HepG2 (cell line): ENCODE data around the gene ACSL1. TPM values are rescaled to one million over a fixed set of nuclear protein-coding genes. Genes with fewer than 3 reads are reported as not detected.

Source experiments
- ATAC-seq: fragments of 200-7000 bp; cut with Tn5 transposase; 3 replicates; pipeline ENCODE4 v1.9.1; 2020; ENCODE audit warnings: mild to moderate bottlenecking, moderate library complexity
- BruUV-seq: library from RNA; stranded (reverse); fragments of 400-500 nt; replicated peaks from 2 replicates; lab custom pipeline; 2021; lab: Mats Ljungman, UMichigan
- CTCF ChIA-PET: fragments of 300-600 bp; formaldehyde crosslinking; extraction: SDS; loops from one replicate; lab custom pipeline; 2021; ENCODE audit warnings: low total read pairs, inconsistent platforms, low intra/inter-chr PET ratio; lab: Yijun Ruan, JAX
- POLR2A ChIA-PET: fragments of 350-600 bp; sonication (Branson Sonifier 250); formaldehyde crosslinking; loops from one replicate; lab custom pipeline; 2020; ENCODE audit warnings: antibody characterized with exemption, inconsistent platforms; lab: Yijun Ruan, JAX
- DNase-seq: peaks from one replicate; pipeline ENCODE4 v3.0.0-alpha.2; 2015; ENCODE audit warnings: low spot score
- FAIRE-seq: peaks from 3 replicates; lab custom pipeline; 2011; peaks lifted over from hg19 to GRCh38; lab: Jason Lieb, UNC
- H2AFZ ChIP-seq: one replicate; pipeline ENCODE4 v1.6.1; 2011; ENCODE audit warnings: low read length, inconsistent platforms
- H3K27ac ChIP-seq: fragments of 300-600 bp; 3 replicates; pipeline ENCODE4 v1.8.0; 2011; ENCODE audit warnings: mixed run types, mild to moderate bottlenecking, mixed read lengths, low read length, inconsistent platforms; ENCODE audit not compliant: insufficient read depth; ENCODE audit errors: extremely low read length
- H3K27me3 ChIP-seq, 2 experiments: fragments of 200-600 bp in 1 of 2; 2 replicates in 1 of 2; 3 replicates in 1 of 2; pipeline versions ENCODE4 v1.6.0 to v1.8.0; 2011; ENCODE audit warnings: low read length in 2 of 2, mild to moderate bottlenecking in 2 of 2, moderate library complexity in 2 of 2, inconsistent platforms in 1 of 2; ENCODE audit not compliant: insufficient read depth in 2 of 2, control insufficient read depth in 1 of 2
- H3K36me3 ChIP-seq, 2 experiments: fragments of 200-600 bp in 1 of 2; replicated peaks in 1 of 2; 2 replicates in 1 of 2; 3 replicates in 1 of 2; pipeline versions ENCODE4 v1.5.1 to v1.8.0; 2011; ENCODE audit warnings: low read length in 2 of 2, inconsistent platforms in 1 of 2; ENCODE audit not compliant: insufficient read depth in 2 of 2, control insufficient read depth in 1 of 2
- H3K4me1 ChIP-seq: 2 replicates; pipeline ENCODE4 v1.5.1; 2012; ENCODE audit warnings: low read length, inconsistent platforms; ENCODE audit not compliant: insufficient read depth
- H3K4me2 ChIP-seq: 2 replicates; pipeline ENCODE4 v1.6.0; 2011; ENCODE audit warnings: low read depth, low read length, inconsistent platforms
- H3K4me3 ChIP-seq, 3 experiments: fragments of 200-600 bp in 1 of 3; sonication (generic), shearing (Covaris generic) in 1 of 3; replicated peaks in 1 of 3; 2 replicates each; pipeline ENCODE4 v1.5.1; 2011 to 2016; ENCODE audit warnings: low read length in 3 of 3, inconsistent platforms in 2 of 3, low read depth in 2 of 3, mild to moderate bottlenecking in 2 of 3, control low read depth in 1 of 3, mixed read lengths in 1 of 3; ENCODE audit not compliant: insufficient read depth in 1 of 3
- H3K79me2 ChIP-seq: one replicate; pipeline ENCODE4 v1.6.1; 2011; ENCODE audit warnings: low read length, inconsistent platforms; ENCODE audit not compliant: insufficient read depth
- H3K9ac ChIP-seq: 2 replicates; pipeline ENCODE4 v1.6.0; 2011; ENCODE audit warnings: mild to moderate bottlenecking, low read depth, low read length, inconsistent platforms; ENCODE audit not compliant: insufficient read depth
- H3K9me3 ChIP-seq: 2 replicates; pipeline ENCODE4 v1.5.1; 2012; ENCODE audit warnings: mild to moderate bottlenecking, low read length
- H4K20me1 ChIP-seq: 2 replicates; pipeline ENCODE4 v1.6.0; 2011; ENCODE audit warnings: inconsistent platforms, mild to moderate bottlenecking, low read length, moderate library complexity; ENCODE audit not compliant: insufficient read depth
- KLF12 ChIP-seq: sonication (generic); formaldehyde crosslinking; IDR thresholded peaks from 2 replicates; pipeline ENCODE4 v1.4.0; 2020; ENCODE audit warnings: missing genetic modification reagents, borderline replicate concordance
- MYPOP ChIP-seq: sonication (generic); formaldehyde crosslinking; IDR thresholded peaks from 2 replicates; pipeline ENCODE4 v1.8.1; 2023; ENCODE audit warnings: mild to moderate bottlenecking, moderate library complexity, missing genetic modification reagents
- NR2F2 ChIP-seq: IDR thresholded peaks from 2 replicates; pipeline ENCODE4 v1.6.1; 2012; ENCODE audit warnings: low read depth, inconsistent platforms, borderline replicate concordance
- STAG1 ChIP-seq: sonication (generic); formaldehyde crosslinking; IDR thresholded peaks from 2 replicates; pipeline ENCODE4 v1.4.0; 2020; ENCODE audit warnings: missing genetic modification reagents
- TAF15 ChIP-seq: fragments of 200-400 bp; formaldehyde crosslinking; IDR thresholded peaks from one replicate; pipeline ENCODE4 v1.6.1; 2018; ENCODE audit warnings: mild to moderate bottlenecking, low read depth, low read length; ENCODE audit not compliant: poor library complexity, severe bottlenecking
- ZNF205 ChIP-seq: IDR thresholded peaks from 2 replicates; pipeline ENCODE4 v1.6.1; 2018; ENCODE audit warnings: missing biosample characterization, missing genetic modification reagents
- ZNF484 ChIP-seq: sonication (generic); formaldehyde crosslinking; IDR thresholded peaks from 2 replicates; pipeline ENCODE4 v1.5.1; 2020; ENCODE audit warnings: mild to moderate bottlenecking, low read depth, missing genetic modification reagents, borderline replicate concordance
- ZNF644 ChIP-seq: IDR thresholded peaks from 2 replicates; pipeline ENCODE4 v1.6.1; 2016; ENCODE audit warnings: low read depth
- WGBS: methylation state at CpG from one replicate; pipeline ENCODE4 v1.1.6; 2017; ENCODE audit warnings: low lambda C conversion rate; 5-methylcytosine and 5-hydroxymethylcytosine counted together
- in situ Hi-C: cut with HindIII; loops from 2 replicates; pipeline ENCODE4 v1.10.0; 2017; ENCODE audit warnings: low pct_unique_long_range_greater_than_20kb; ENCODE audit not compliant: extremely low pct_ligation_motif_present
- intact Hi-C: fragments of 100-400 bp; cut with micrococcal nuclease; formaldehyde crosslinking; loops from one replicate; pipeline ENCODE4 v1.10.0; 2022; ENCODE audit not compliant: unreplicated experiment
- polyA plus RNA-seq, 8 experiments: library from polyadenylated mRNA; depleted of rRNA in 3 of 8; stranded (reverse) in 7 of 8; unstranded in 1 of 8; fragments of >200 nt; fragmentation: Illumina TruSeq in 4 of 8; extraction: Trizol in 4 of 8; gene quantifications; 2 replicates each; pipeline versions ENCODE4 v1.2.1 to v1.2.3, GENCODE V29; 2011 to 2016; ENCODE audit warnings: low read depth in 4 of 8, missing spikeins in 1 of 8, mixed read lengths in 1 of 8; ENCODE audit not compliant: insufficient read depth in 1 of 8
- total RNA-seq, 5 experiments: library from RNA; depleted of rRNA; stranded (reverse); fragments of >200 nt; fragmentation: Illumina TruSeq; extraction: Trizol; gene quantifications; 2 replicates each; pipeline ENCODE4 v1.2.3, GENCODE V29; 2016; ENCODE audit warnings: low read depth in 1 of 5

Gene ACSL1
- total and polyA plus RNA-seq, 2 of the 13 experiments (the other 11 are each of a cell fraction or from before 2014, with no cell fraction given), result 10.0 to 29.8 TPM

GRCh38 chr4:184727430-184727829, 98.3 kb downstream of the ACSL1 start (continued):
- TF ChIP-seq ZNF644 (CRISPR knock-in tag), result no peak
- TF ChIP-seq TAF15, result no peak
- TF ChIP-seq, all 625 proteins: peak for 0

- H4K20me1 ChIP-seq, result no peaks in the 10 kb centered on the region
- no peak overlapping the region for H3K4me2 ChIP-seq
- DNase-seq (no peak), ATAC-seq (peak; percentile 78), FAIRE-seq (no peak)
- in situ Hi-C loops, result no loop called here
- H3K27ac ChIP-seq, result no peak overlapping the region
- H3K4me1 ChIP-seq, result no peaks in the 10 kb centered on the region
- intact Hi-C loops, result no loop called here
- H3K9ac ChIP-seq, result no peak overlapping the region
- no TSS peak for BruUV-seq
- TF ChIP-seq NR2F2, result no peak
- TF ChIP-seq STAG1 (CRISPR knock-in tag), result peak; percentile 7; the same call in 1 of the 2 replicates
- no peaks in the 10 kb centered on the region for H3K27me3 ChIP-seq
- no peak overlapping the region for H2AFZ ChIP-seq
- ChIA-PET CTCF (no interaction called here), POLR2A (interaction anchor here (0.9 kb wide), 1 partner anchor 73 kb away, joined by 3 read pairs; the partner anchor contains the start of genes CASP3 and PRIMPOL)
- peaks cover 12% of the 10 kb centered on the region for H3K79me2 ChIP-seq
- WGBS, result 5% methylated on average over 1 of the region's 1 CpG
- H3K36me3 ChIP-seq, result peaks cover 2 to 60% of the 10 kb centered on the region in 2 experiments
- H3K4me3 ChIP-seq, result no peak overlapping the region
- no peaks in the 10 kb centered on the region for H3K9me3 ChIP-seq
These were observed 103.0 kb downstream of the ACSL1 start for GRCh38 chr4:184722798-184723197.

- Histone ChIP-seq H3K9ac (no peak overlapping the region), H3K27ac (no peak overlapping the region), H3K36me3 (peaks cover 2 to 61% of the 10 kb centered on the region in 2 experiments), H3K79me2 (peaks cover 12% of the 10 kb centered on the region), H4K20me1 (no peaks in the 10 kb centered on the region), H2AFZ (no peak overlapping the region), H3K4me3 (no peak overlapping the region), H3K4me1 (no peaks in the 10 kb centered on the region), H3K27me3 (no peaks in the 10 kb centered on the region), H3K9me3 (no peaks in the 10 kb centered on the region), H3K4me2 (no peak overlapping the region)
- TF ChIP-seq ZNF205 (CRISPR knock-in tag), result no peak
- TF ChIP-seq ZNF484 (CRISPR knock-in tag), result no peak
- no peak for TF ChIP-seq KLF12 (CRISPR knock-in tag)
- no peak for TF ChIP-seq MYPOP (CRISPR knock-in tag)
- CTCF ChIA-PET, result no interaction called here
- DNase-seq, result no peak
- ATAC-seq, result no peak
- intact Hi-C loops, result no loop called here
- in situ Hi-C loops, result no loop called here
- no TSS peak for BruUV-seq
- POLR2A ChIA-PET, result interaction anchor here (0.8 kb wide), 1 partner anchor 13 kb away, joined by 3 read pairs; no protein-coding TSS in a partner anchor
- no peak for FAIRE-seq
These were observed 104.5 kb downstream of the ACSL1 start for GRCh38 chr4:184721254-184721653.
